IPS-18a (cell line): ENCODE results near the gene RGPD3.
"Not testable (repeated sequence)": the region's sequence is repeated elsewhere in the genome, so short reads cannot be mapped to it uniquely, and the experiment has no call there.

Experiments
- H3K27ac ChIP-seq: one replicate; pipeline ENCODE4 v1.5.1; 2013; ENCODE audit warnings: low read length
- H3K27me3 ChIP-seq: one replicate; pipeline ENCODE4 v1.6.1; 2013; ENCODE audit warnings: mild to moderate bottlenecking, low read length; ENCODE audit not compliant: control insufficient read depth, insufficient read depth
- H3K36me3 ChIP-seq: one replicate; pipeline ENCODE4 v1.6.1; 2013; ENCODE audit warnings: low read depth, low read length; ENCODE audit not compliant: control insufficient read depth
- H3K4me1 ChIP-seq: one replicate; pipeline ENCODE4 v1.6.1; 2013; ENCODE audit warnings: low read depth, low read length; ENCODE audit not compliant: control insufficient read depth
- H3K4me3 ChIP-seq: one replicate; pipeline ENCODE4 v1.5.1; 2013; ENCODE audit warnings: low read length
- H3K9ac ChIP-seq: one replicate; pipeline ENCODE4 v1.6.1; 2013; ENCODE audit warnings: mild to moderate bottlenecking, low read length, moderate library complexity
- H3K9me3 ChIP-seq: one replicate; pipeline ENCODE4 v1.6.1; 2013; ENCODE audit warnings: low read depth, low read length; ENCODE audit not compliant: control insufficient read depth

The RGPD3 gene

DNA sequence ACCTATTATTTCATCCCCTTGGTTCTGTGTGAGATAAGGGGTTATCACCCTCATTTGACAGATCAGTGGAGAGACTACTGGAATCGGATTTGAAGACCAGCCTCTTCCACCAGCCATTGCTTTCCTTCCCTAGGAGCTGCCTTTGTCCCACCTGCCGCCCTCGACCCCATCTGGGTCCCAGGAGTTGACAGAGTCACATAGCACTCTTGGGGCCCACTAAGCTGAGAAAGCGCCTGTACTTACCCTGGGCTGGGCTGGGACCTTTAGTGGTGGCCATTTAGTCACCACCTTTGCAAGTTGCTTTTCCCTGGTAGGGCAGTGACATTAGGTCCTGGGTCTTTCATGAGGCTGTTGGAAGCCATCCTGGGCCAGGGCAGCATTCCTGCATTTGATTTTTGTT lies 36.6 kb upstream of the RGPD3 start:
- H3K9ac ChIP-seq, H3K4me1 ChIP-seq, H3K36me3 ChIP-seq, H3K4me3 ChIP-seq, H3K27ac ChIP-seq, H3K27me3 ChIP-seq, H3K9me3 ChIP-seq: not testable (repeated sequence)

DNA sequence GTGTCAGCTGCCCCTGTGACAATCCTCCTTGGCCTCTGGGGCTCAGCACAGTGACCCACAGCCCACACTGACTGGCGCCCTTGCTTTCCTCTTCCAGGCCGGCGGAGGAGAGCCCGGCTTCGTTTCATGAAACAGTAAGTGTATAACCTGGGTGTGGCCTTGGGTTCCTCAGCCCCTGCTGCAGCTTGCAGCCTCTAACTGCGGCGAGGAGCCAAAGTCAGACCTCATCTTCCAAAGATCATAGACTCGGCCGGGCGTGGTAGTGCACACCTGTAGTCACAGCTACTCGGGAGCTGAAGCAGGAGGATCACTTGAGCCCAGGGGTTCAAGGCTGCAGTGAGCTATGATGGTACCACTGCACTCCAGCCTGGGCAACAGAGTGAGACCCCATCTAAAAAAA lies 36.0 kb upstream of the RGPD3 start:
- H3K9ac ChIP-seq, H3K27me3 ChIP-seq, H3K27ac ChIP-seq, H3K4me3 ChIP-seq, H3K36me3 ChIP-seq, H3K9me3 ChIP-seq, H3K4me1 ChIP-seq: not testable (repeated sequence)

DNA sequence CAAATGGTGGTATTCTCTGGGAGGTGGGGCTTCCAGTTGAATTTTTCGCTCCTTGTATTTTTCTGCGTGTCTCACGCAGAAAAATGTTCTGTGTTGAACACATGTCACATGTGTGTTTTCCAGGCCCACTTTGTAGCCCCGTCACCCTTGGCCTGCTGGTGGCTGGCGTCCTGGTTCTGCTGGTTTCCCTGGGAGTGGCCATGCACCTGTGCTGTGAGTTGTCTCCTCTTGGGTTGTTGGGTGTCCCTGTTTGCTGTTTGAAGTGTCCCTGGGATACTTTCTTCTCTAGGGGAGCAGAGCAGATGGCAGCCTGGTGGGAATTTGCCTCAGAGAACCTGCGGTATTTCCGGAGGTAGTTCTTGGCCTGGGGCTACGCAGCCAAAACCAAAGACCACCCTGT lies 34.1 kb upstream of the RGPD3 start:
- not testable (repeated sequence) for H3K27ac ChIP-seq, H3K36me3 ChIP-seq, H3K4me3 ChIP-seq, H3K27me3 ChIP-seq, H3K9me3 ChIP-seq, H3K4me1 ChIP-seq, H3K9ac ChIP-seq

DNA sequence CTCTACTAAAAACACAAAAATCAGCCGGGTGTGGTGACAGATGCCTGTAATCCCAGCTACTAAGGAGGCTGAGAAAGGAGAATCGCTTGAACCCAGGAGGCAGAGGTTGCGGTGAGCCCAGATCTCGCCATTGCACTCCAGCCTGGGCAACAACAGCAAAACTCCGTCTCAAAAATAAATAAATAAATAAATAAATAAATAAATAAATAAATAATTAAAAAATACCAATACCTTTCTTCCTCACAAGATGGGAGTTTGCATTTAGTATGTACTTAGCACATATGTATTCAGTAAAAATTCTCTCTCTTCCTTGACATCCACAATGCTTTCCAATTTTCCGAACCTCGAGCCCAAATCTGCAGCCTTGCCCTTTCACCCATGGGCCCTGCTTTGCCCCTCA lies 32.1 kb upstream of the RGPD3 start:
- not testable (repeated sequence) for H3K9ac ChIP-seq, H3K4me3 ChIP-seq, H3K27ac ChIP-seq, H3K9me3 ChIP-seq, H3K4me1 ChIP-seq, H3K36me3 ChIP-seq, H3K27me3 ChIP-seq

- not testable (repeated sequence) for H3K9me3 ChIP-seq, H3K4me1 ChIP-seq, H3K9ac ChIP-seq, H3K4me3 ChIP-seq, H3K27ac ChIP-seq, H3K27me3 ChIP-seq, H3K36me3 ChIP-seq
These were observed 30.3 kb upstream of the RGPD3 start for GRCh38 chr2:106498549-106498948.

GRCh38 chr2:106492913-106493312 lies 24.7 kb upstream of the RGPD3 start:
- H3K9me3 ChIP-seq, H3K36me3 ChIP-seq, H3K4me1 ChIP-seq, H3K9ac ChIP-seq, H3K27ac ChIP-seq, H3K27me3 ChIP-seq, H3K4me3 ChIP-seq: not testable (repeated sequence)

DNA sequence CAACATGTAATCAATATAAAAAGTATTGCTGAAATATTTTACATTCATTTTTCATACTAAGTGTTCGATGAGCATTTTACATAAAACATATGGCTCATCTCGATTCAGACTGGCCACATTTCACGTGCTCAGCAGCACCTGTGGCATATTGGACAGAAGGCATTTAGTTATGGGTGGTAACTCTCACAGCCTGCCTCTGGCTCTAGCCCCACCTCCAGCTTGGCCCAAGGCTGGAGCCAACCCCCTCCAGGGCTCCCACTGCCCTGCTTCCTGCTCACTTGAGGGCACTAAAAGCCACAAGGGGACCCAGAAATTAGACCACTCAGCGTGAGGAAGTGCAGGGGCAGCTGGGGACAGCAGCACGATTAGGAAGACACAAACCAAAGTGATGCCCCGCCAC lies 24.2 kb upstream of the RGPD3 start:
- not testable (repeated sequence) for H3K4me3 ChIP-seq, H3K9me3 ChIP-seq, H3K36me3 ChIP-seq

GRCh38 chr2:106489701-106490100 lies 21.5 kb upstream of the RGPD3 start:
- not testable (repeated sequence) for H3K36me3 ChIP-seq, H3K27ac ChIP-seq, H3K9ac ChIP-seq, H3K9me3 ChIP-seq, H3K4me1 ChIP-seq, H3K4me3 ChIP-seq
- peaks cover 21% of the 10 kb centered on the region for H3K27me3 ChIP-seq

More for the DNA sequence above, 24.2 kb upstream of the RGPD3 start:
- not testable (repeated sequence) for H3K27me3 ChIP-seq, H3K27ac ChIP-seq, H3K9ac ChIP-seq, H3K4me1 ChIP-seq

- H3K9ac ChIP-seq, H3K4me1 ChIP-seq, H3K9me3 ChIP-seq, H3K36me3 ChIP-seq, H3K27ac ChIP-seq: not testable (repeated sequence)
- H3K27me3 ChIP-seq: peaks cover 21% of the 10 kb centered on the region
- H3K4me3 ChIP-seq: peak overlapping the region; percentile 40
These were observed 19.4 kb upstream of the RGPD3 start for GRCh38 chr2:106487386-106488191.

- not testable (repeated sequence) for H3K27ac ChIP-seq, H3K4me1 ChIP-seq, H3K9ac ChIP-seq, H3K36me3 ChIP-seq, H3K9me3 ChIP-seq
- peak within 1 kb of the TSS; percentile 40 for H3K4me3 ChIP-seq
- peaks cover 21% of the 10 kb centered on the region for H3K27me3 ChIP-seq
These were observed 18.6 kb upstream of the RGPD3 start, which contains the start of gene CD8B2 for GRCh38 chr2:106486551-106487385. TSS of gene CD8B2 (plus strand) at chr2:106487364. CDS start at chr2:106487427, 63 bp downstream.

- not testable (repeated sequence) for H3K9ac ChIP-seq, H3K27me3 ChIP-seq, H3K36me3 ChIP-seq, H3K27ac ChIP-seq, H3K9me3 ChIP-seq, H3K4me1 ChIP-seq, H3K4me3 ChIP-seq
These were observed 11.3 kb upstream of the RGPD3 start for GRCh38 chr2:106479563-106479962.

DNA sequence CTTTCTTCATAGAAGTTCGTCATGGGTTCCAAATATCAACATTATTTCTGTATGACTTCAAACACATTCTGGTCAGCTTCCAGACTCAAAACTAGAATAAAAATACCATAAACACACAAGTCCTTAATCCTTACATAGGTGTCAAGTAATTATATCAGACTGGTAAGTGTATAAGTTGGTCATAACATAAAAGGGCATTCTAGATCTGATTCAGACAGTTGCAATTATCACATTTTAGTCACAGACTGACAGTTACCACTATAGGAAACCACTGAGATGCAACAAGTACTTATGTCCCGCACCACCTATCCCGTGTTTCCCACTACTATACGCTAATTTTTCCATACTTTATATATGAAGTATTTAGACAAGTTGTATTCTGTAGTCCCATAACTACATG lies 9.4 kb upstream of the RGPD3 start:
- not testable (repeated sequence) for H3K9ac ChIP-seq, H3K27me3 ChIP-seq, H3K36me3 ChIP-seq

More for the DNA sequence above, 9.4 kb upstream of the RGPD3 start:
- H3K9me3 ChIP-seq, H3K4me3 ChIP-seq, H3K4me1 ChIP-seq, H3K27ac ChIP-seq: not testable (repeated sequence)
